C4-2B (cell line): ENCODE results near the gene SLC3A2.
"Not testable (repeated sequence)": the region's sequence is repeated elsewhere in the genome, so short reads cannot be mapped to it uniquely, and the experiment has no call there.

ENCODE experiments used
- CTCF ChIP-seq: fragments of 450-650 bp; conservative IDR thresholded peaks from 2 replicates; pipeline ENCODE4 v1.5.1; 2017; ENCODE audit warnings: mild to moderate bottlenecking
- ZFX ChIP-seq: fragments of 450-650 bp; IDR thresholded peaks from 2 replicates; pipeline ENCODE4 v1.6.1; 2017

- not testable (repeated sequence) for TF ChIP-seq CTCF, ZFX
These were observed 56.8 kb downstream of the SLC3A2 start for GRCh38 chr11:62937528-62937927.
